Effector memory CD8-positive, alpha-beta T cell (primary cell): ENCODE data around the gene MAPK14.

ENCODE experiments used
- ATAC-seq: fragments of 150-1000 bp; cut with Tn5 transposase; replicated peaks from 2 replicates; pipeline ENCODE4 v1.10.0; 2021; ENCODE audit warnings: mild to moderate bottlenecking, moderate library complexity
- DNase-seq, 3 experiments: peaks; one replicate each; pipeline ENCODE4 v3.0.0; 2021
- H3K27ac Mint-ChIP-seq, 2 donors: one replicate each; pipeline ENCODE4 v1.8.0; 2022; ENCODE audit warnings: mild to moderate bottlenecking in 2 of 2, mixed read lengths in 2 of 2, moderate library complexity in 2 of 2
- H3K27me3 Mint-ChIP-seq, 2 donors: one replicate each; pipeline ENCODE4 v1.8.0; 2022; ENCODE audit warnings: mixed read lengths in 2 of 2
- H3K36me3 Mint-ChIP-seq: one replicate; pipeline ENCODE4 v1.8.0; 2022; ENCODE audit warnings: mild to moderate bottlenecking, moderate library complexity, mixed read lengths; ENCODE audit not compliant: insufficient read depth
- H3K4me1 Mint-ChIP-seq, 2 donors: one replicate each; pipeline ENCODE4 v1.8.0; 2022; ENCODE audit warnings: low read depth in 2 of 2, mixed read lengths in 2 of 2
- H3K4me3 Mint-ChIP-seq, 2 donors: one replicate each; pipeline ENCODE4 v1.8.0; 2022; ENCODE audit warnings: mild to moderate bottlenecking in 2 of 2, mixed read lengths in 2 of 2, moderate library complexity in 2 of 2
- H3K9me3 Mint-ChIP-seq, 2 donors: one replicate each; pipeline ENCODE4 v1.8.0; 2022; ENCODE audit warnings: mixed read lengths in 2 of 2

MAPK14 gene

DNA sequence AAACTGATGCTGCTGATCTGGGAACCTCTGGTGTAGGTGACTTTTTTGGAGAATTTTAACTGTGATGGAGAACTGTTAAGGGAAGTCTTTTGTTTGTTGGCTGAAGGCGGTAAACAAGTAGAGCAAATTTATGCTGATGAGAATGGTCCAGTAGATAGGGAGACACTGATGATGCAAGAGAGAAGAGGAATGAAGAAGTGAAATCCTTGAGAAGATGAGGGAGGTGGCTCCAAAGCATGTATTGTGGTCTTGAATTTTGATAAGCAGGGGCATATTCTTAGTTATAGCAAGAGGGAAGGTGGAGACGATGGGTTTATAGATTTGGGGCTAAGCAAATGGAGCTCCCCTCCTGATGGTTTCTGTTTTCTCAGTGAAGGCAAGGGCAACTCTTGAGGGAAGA is 22.0 kb downstream of the MAPK14 start:
- Mint-ChIP-seq H3K27me3 (no peaks in the 10 kb centered on the region), H3K36me3 (peaks cover 12% of the 10 kb centered on the region), H3K4me3 (no peak overlapping the region), H3K27ac (no peak overlapping the region), H3K4me1 (peaks cover 9 to 13% of the 10 kb centered on the region in 2 donors), H3K9me3 (no peaks in the 10 kb centered on the region)
- DNase-seq (no peak), ATAC-seq (no peak)

DNA sequence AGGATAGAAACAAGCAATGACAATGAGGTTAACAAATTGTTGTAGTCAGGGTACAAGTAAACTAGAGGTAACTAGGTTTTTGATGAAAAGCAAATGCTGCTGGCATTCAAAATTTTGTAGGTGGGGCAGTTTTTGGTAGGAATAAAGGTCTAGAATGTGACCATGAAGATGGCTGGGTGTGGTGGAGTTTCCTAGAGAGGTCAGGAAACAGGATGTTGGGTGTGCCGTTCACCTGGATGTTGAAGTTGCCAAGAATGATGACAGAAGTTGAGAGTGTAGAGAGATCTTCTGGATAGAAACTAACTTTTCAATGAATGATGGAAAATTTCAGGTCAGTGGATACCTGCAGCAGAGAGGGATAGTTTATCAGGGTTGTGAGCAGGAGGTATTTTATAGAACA is 22.7 kb downstream of the MAPK14 start:
- H3K9me3 Mint-ChIP-seq, result no peaks in the 10 kb centered on the region
- no peak overlapping the region for H3K27ac Mint-ChIP-seq
- peaks cover 8 to 10% of the 10 kb centered on the region in 2 donors for H3K4me1 Mint-ChIP-seq
- H3K27me3 Mint-ChIP-seq, result no peaks in the 10 kb centered on the region
- H3K4me3 Mint-ChIP-seq, result no peak overlapping the region
- peaks cover 20% of the 10 kb centered on the region for H3K36me3 Mint-ChIP-seq
- ATAC-seq (no peak), DNase-seq (no peak)

DNA sequence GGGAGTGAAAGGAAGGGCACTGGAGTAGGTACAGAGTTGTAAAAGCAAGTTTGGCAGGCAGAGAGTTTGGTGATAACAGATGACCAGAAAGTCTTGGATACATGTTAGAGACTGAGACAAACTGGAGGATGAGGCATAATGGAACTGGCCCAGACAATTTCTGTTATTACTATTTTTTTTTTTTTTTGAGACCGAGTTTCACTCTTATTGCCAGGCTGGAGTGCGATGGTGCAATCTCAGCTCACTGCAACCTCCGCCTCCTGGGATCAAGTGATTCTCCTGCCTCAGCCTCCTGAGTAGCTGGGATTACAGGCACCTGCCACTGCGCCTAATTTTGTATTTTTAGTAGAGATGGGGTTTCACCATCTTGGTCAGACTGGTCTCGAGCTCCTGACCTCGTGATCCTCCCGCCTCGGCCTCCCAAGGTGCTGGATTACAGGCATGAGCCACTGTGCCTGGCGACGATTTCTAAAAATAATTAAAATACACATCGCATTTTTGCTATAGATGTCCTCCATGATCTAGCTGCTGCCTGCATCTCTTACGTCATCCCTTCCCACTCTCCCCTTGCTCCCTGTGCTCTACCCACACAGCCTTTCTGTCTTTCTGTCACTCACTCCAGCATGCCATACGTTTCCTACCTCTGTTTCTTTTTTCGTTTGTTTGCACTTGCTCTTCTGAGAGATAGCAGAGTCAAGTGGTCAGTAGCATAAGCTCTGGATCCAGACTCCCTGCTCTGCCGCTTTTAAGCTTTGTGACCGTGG is 23.5 kb downstream of the MAPK14 start:
- DNase-seq (no peak), ATAC-seq (no peak)
- Mint-ChIP-seq H3K4me1 (peaks cover 7 to 11% of the 10 kb centered on the region in 2 donors), H3K4me3 (no peak overlapping the region), H3K27me3 (no peaks in the 10 kb centered on the region), H3K27ac (no peak overlapping the region), H3K36me3 (peaks cover 24% of the 10 kb centered on the region), H3K9me3 (no peaks in the 10 kb centered on the region)

DNA sequence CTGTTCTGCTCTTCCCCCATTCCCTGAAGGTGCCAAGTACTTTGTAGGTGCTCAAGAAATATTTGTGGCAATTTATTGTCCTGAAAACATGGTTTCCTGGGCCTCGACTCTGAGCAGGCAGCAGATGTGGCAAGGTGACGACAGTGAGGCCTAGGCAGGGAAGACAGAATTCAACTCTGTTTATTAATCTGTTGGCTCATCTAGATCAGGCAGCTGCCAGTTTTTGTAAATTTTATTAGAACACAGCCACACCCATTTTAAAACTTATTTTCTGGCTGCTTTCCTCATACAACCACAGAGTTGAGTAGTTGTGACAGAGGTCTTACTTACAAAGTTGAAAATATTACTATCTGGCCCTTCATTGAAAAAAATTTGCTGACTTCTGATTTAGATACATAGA is 24.5 kb downstream of the MAPK14 start:
- H3K27ac Mint-ChIP-seq, result no peak overlapping the region
- no peaks in the 10 kb centered on the region for H3K9me3 Mint-ChIP-seq
- peaks cover 5 to 12% of the 10 kb centered on the region in 2 donors for H3K4me1 Mint-ChIP-seq
- DNase-seq, result no peak
- ATAC-seq, result no peak
- H3K4me3 Mint-ChIP-seq, result no peak overlapping the region
- H3K27me3 Mint-ChIP-seq, result no peaks in the 10 kb centered on the region
- H3K36me3 Mint-ChIP-seq, result peaks cover 28% of the 10 kb centered on the region

DNA sequence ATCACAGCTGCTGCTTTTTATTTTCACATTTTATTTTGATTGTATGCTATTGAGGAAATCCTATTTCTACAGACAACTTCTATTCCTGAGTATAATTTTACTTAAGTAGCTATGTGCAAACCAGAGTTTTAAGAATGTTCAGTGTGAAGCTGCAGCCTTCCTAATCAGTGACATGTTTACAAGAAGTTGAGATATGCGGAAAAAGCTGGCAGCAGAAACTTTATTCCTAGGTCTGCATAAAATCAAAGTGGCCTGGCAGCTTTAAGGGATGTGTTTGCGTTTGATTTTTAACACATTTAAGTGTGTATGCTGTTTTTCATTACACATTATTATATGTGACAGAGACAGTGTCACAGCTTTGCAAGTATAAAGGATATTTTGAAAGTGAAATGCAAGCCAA is 26.3 kb downstream of the MAPK14 start:
- peaks cover 43% of the 10 kb centered on the region for H3K36me3 Mint-ChIP-seq
- H3K27me3 Mint-ChIP-seq, result no peaks in the 10 kb centered on the region
- peaks cover 5 to 17% of the 10 kb centered on the region in 2 donors for H3K4me1 Mint-ChIP-seq
- H3K4me3 Mint-ChIP-seq, result no peak overlapping the region
- H3K27ac Mint-ChIP-seq, result no peak overlapping the region
- no peak for DNase-seq
- H3K9me3 Mint-ChIP-seq, result no peaks in the 10 kb centered on the region
- no peak for ATAC-seq

DNA sequence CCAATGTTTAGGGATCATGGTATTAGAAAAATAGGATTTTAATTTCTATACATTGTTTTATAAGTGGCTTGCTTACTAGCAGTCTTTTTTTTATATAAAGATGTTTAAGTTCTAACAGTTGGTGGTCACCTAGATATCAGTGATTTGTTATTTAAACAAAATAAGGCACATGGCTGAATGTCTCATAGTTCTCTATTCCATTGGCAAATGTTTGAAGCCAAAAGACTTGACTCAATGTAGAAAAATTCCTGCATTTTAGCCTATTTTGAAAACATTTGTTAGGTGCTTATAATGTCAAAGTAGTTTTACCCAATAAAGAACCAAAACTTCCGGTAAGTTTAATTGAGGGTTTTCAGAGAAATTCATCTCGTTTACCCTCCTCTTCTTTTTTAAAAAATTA is 26.8 kb downstream of the MAPK14 start:
- Mint-ChIP-seq H3K4me3 (no peak overlapping the region), H3K27ac (peak overlapping the region in 1 of 2 donors; percentile 44), H3K9me3 (no peaks in the 10 kb centered on the region), H3K36me3 (peaks cover 47% of the 10 kb centered on the region), H3K4me1 (peaks cover 5 to 17% of the 10 kb centered on the region in 2 donors), H3K27me3 (no peaks in the 10 kb centered on the region)
- DNase-seq (no peak), ATAC-seq (no peak)

DNA sequence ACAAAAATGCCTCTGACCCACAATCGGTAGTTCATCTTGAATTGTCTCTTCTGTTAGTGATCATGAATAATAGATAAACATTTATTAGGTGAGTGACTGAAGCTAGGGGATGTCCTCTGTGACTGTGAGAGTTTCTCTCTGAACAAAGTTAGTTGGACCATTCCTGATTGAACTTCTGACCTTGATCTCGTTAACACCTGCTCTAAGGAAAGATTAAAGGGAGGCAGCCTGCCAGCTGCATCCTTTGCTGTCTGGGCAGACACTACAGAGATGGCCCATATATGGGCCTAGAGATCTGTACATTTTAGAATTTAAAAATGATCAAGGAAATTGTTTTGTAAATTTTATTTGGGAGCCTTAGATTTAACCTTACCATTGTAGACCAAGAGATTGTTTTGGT is 27.3 kb downstream of the MAPK14 start:
- peak overlapping the region in 1 of 2 donors; percentile 44 for H3K27ac Mint-ChIP-seq
- no peaks in the 10 kb centered on the region for H3K27me3 Mint-ChIP-seq
- ATAC-seq (no peak), DNase-seq (no peak)
- H3K36me3 Mint-ChIP-seq, result peaks cover 50% of the 10 kb centered on the region
- H3K4me1 Mint-ChIP-seq, result peaks cover 7 to 17% of the 10 kb centered on the region in 2 donors
- no peak overlapping the region for H3K4me3 Mint-ChIP-seq
- no peaks in the 10 kb centered on the region for H3K9me3 Mint-ChIP-seq

DNA sequence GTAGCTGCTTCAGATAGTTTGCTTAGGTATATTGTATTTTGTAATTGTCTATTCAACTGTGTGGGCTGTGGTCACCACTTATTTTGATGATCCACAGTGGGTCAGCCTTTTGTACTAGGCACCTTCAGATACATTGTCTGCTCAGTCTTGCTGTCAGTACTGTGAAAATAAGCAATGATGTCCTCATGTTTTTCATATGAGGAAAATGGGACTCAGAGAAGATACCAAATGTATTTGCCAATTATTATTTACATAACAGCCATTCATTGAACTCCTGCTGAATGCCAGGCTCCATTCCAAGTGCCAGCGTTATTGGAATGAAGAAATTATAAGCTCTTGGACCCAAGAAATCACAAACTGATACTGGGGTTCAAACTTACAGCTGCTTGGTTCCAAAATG is 28.6 kb downstream of the MAPK14 start:
- Mint-ChIP-seq H3K36me3 (peaks cover 50% of the 10 kb centered on the region), H3K27ac (peak overlapping the region in 1 of 2 donors; percentile 47), H3K4me3 (no peak overlapping the region), H3K27me3 (no peaks in the 10 kb centered on the region), H3K9me3 (no peaks in the 10 kb centered on the region), H3K4me1 (peaks cover 9 to 23% of the 10 kb centered on the region in 2 donors)
- DNase-seq, result no peak
- no peak for ATAC-seq

DNA sequence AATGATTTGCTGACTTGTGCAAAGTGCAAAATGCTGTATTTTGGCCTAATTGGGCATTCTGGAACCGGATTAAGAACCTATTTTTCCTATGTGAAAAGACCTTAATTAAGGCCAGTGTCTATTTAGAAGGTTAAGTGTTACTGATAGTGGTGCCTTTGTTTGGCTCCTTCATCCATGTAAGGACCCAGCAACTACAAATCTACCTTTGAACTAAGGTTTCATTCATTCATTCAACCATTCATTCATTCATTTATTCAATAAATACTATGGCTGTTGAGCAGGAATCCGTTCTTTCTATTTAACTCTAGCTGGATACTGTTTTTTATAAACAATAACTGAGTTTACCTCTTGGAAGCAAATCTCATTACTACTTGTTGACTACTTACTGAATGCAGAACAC is 33.6 kb downstream of the MAPK14 start:
- DNase-seq (no peak), ATAC-seq (no peak)
- Mint-ChIP-seq H3K27me3 (no peaks in the 10 kb centered on the region), H3K4me3 (no peak overlapping the region), H3K9me3 (no peaks in the 10 kb centered on the region), H3K36me3 (peaks cover 30% of the 10 kb centered on the region), H3K27ac (no peak overlapping the region), H3K4me1 (peaks cover 18 to 43% of the 10 kb centered on the region in 2 donors)

DNA sequence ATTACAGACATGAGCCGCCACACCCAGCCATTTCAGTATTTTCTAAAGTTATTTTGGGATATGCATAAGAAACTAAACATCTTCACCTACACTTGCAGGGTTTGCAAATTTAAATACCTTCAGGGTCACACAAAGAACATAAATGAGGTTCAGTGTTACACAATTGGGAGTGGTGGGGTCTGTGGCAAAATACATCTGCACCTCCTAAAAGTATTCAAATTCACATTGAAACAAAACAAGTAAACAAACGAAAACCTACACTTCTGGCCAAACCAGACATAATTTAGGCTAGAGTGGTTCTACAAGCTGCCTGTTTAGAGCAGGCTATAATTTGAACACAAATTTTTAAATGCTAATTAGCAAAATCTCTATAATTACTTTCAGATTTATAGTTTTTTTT is 34.6 kb downstream of the MAPK14 start:
- Mint-ChIP-seq H3K4me3 (no peak overlapping the region), H3K4me1 (peaks cover 21 to 46% of the 10 kb centered on the region in 2 donors), H3K9me3 (no peaks in the 10 kb centered on the region), H3K36me3 (peaks cover 26% of the 10 kb centered on the region), H3K27ac (no peak overlapping the region), H3K27me3 (no peaks in the 10 kb centered on the region)
- DNase-seq (no peak), ATAC-seq (no peak)

DNA sequence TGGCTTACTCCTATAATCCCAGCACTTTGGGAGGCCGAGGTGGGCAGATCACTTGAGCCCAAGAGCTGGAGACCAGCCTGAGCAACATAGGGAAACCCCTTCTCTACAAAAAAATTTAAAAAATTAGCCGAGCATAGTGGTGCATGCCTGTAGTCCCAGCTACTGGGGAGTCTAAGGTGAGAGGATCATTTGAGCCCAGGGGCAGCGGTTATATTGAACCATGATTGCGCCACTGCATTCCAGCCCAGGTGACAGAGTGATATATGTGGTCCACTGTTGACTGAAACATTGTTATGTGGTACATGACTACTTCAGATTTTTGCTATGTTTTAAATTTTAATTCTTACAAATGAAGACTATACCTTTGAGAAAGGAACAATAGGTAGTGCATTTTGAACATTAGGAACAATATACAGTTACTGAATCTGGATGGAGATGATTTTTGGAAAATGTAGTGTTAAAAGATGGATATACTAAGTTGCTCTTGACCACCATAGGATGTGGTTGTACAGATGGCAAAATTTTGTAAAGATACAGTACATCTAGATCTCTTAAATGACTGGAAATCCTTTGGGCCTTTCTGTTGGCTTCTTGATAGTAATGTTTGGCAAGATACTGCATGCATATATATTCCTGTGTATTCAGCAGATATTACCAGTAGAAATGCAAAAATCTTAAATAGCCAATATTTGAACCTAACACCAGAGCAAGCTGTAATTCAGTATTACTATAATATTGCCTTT is 35.9 kb downstream of the MAPK14 start:
- DNase-seq (no peak), ATAC-seq (no peak)
- no peak overlapping the region for H3K4me3 Mint-ChIP-seq
- peaks cover 14% of the 10 kb centered on the region for H3K36me3 Mint-ChIP-seq
- H3K27ac Mint-ChIP-seq, result no peak overlapping the region
- no peaks in the 10 kb centered on the region for H3K27me3 Mint-ChIP-seq
- H3K4me1 Mint-ChIP-seq, result peaks cover 29 to 51% of the 10 kb centered on the region in 2 donors
- no peaks in the 10 kb centered on the region for H3K9me3 Mint-ChIP-seq

DNA sequence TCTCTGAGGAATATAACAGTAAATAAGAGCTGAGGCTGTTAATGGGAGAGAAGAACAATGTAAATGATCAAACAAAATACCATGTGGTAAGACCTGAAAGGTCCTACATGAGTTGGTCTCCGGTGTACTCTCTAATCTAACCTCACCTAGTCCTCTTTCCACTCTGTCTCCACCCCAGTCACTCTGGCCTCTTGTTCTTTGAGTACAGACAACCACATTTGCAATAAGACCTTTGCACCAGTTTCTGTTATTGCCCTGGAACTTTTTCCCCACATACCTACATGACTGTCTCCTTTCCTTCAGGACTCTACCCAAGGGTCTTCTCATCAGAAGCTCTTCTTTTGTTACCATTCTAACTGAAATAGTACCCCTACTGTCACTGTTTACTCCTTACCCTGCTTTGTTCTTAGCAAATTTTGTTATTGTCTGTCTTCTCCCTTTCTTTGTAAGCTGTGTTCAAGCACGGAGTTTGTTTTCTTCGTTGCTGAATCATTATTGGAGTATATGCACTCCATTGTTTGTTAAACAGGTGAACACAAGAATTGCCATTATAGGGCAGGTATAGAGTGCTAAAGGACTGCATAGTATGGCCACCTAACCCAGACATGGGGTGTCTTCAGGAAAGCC is 37.3 kb downstream of the MAPK14 start:
- Mint-ChIP-seq H3K4me1 (peaks cover 30 to 62% of the 10 kb centered on the region in 2 donors), H3K4me3 (no peak overlapping the region), H3K36me3 (peaks cover 5% of the 10 kb centered on the region), H3K27me3 (no peaks in the 10 kb centered on the region), H3K27ac (peak overlapping the region; percentile 27 to 87), H3K9me3 (no peaks in the 10 kb centered on the region)
- ATAC-seq, result no peak
- DNase-seq, result no peak

DNA sequence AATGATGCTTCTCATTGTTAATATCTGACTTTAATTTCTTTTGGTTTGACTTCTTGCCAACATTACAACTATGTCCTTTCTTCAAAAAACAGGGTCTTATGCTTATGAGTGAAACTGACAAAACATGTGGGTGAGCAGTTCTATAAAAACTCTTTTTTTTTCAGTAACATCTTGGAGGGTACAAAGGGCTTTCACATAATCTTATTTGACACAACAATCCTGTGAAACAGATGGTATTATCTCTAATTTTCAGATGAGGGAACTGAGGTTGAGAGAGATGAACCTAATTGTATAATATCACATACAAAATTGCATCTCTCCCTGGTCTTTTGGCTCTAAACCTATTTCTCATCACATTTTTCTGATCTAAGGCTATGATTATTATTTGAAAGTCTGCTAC is 38.3 kb downstream of the MAPK14 start:
- Mint-ChIP-seq H3K4me1 (peaks cover 28 to 62% of the 10 kb centered on the region in 2 donors), H3K27me3 (no peaks in the 10 kb centered on the region), H3K36me3 (peaks cover 5% of the 10 kb centered on the region), H3K9me3 (no peaks in the 10 kb centered on the region), H3K4me3 (no peak overlapping the region), H3K27ac (peak overlapping the region; percentile 27 to 87)
- no peak for DNase-seq
- no peak for ATAC-seq

DNA sequence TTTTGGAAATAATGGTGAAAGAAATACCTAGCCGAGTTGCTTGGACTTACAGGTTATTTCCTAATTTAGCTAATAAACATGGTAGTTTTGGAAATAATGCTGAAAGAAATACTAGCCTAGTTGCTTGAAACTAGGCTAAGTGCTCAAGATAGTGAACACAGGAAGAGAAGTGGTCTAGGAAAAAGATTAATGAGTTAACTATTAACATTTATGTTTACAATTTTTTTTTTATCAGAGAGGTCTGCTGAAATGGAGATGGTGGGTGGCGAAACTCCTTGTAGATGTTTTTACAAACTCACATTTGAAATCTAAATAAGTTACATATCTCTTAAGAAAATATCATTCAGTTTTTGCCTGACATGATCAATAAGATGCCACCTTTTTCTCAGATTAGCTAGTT is 39.2 kb downstream of the MAPK14 start:
- Mint-ChIP-seq H3K36me3 (peaks cover 4% of the 10 kb centered on the region), H3K27me3 (no peaks in the 10 kb centered on the region), H3K9me3 (no peaks in the 10 kb centered on the region), H3K4me1 (peaks cover 30 to 67% of the 10 kb centered on the region in 2 donors), H3K27ac (peak overlapping the region; percentile 27 to 87), H3K4me3 (no peak overlapping the region)
- DNase-seq, result no peak
- ATAC-seq, result no peak
